Astrocyte (in vitro differentiated cells and primary cell): Measurements from ENCODE around the gene FMOD.
"Not testable (repeated sequence)": the region's sequence is repeated elsewhere in the genome, so short reads cannot be mapped to it uniquely, and the experiment has no call there.

Experiments used
- CTCF ChIP-seq: IDR thresholded peaks from 2 replicates; pipeline ENCODE4 v1.5.1; 2011; ENCODE audit warnings: low read depth, mild to moderate bottlenecking, inconsistent platforms, low read length, moderate library complexity; ENCODE audit not compliant: insufficient read depth
- EZH2 ChIP-seq: IDR thresholded peaks from 2 replicates; pipeline ENCODE4 v1.6.1; 2012; ENCODE audit warnings: mild to moderate bottlenecking, low read length, inconsistent platforms; ENCODE audit not compliant: insufficient read depth

DNA sequence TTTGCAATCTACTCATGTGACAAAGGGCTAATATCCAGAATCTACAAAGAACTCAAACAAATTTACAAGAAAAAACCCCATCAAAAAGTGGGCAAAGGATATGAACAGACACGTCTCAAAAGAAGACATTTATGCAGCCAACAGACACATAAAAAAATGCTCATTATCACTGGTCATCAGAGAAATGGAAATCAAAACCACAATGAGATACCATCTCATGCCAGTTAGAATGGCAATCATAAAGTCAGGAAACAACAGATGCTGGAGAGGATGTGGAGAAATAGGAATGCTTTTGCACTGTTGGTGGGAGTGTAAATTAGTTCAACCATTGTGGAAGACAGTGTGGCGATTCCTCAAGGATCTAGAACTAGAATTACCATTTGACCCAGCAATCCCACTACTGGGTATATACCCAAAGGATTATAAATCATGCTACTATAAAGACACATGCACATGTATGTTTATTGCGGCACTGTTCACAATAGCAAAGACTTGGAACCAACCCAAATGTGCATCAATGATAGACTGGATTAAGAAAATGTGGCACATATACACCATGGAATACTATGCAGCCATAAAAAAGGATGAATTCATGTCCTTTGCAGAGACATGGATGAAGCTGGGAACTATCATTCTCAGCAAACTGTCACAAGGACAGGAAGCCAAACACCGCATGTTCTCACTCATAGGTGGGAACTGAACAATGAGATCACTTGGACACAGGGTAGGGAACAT lies 36.7 kb downstream of the FMOD start:
- TF ChIP-seq CTCF, EZH2: not testable (repeated sequence)
